HuH-7 (cell line): Measurements from ENCODE around the gene FNDC1.

Source experiments
- DNase-seq: peaks from one replicate; pipeline ENCODE4 v3.0.0; 2011; ENCODE audit warnings: low spot score

The FNDC1 gene

DNA sequence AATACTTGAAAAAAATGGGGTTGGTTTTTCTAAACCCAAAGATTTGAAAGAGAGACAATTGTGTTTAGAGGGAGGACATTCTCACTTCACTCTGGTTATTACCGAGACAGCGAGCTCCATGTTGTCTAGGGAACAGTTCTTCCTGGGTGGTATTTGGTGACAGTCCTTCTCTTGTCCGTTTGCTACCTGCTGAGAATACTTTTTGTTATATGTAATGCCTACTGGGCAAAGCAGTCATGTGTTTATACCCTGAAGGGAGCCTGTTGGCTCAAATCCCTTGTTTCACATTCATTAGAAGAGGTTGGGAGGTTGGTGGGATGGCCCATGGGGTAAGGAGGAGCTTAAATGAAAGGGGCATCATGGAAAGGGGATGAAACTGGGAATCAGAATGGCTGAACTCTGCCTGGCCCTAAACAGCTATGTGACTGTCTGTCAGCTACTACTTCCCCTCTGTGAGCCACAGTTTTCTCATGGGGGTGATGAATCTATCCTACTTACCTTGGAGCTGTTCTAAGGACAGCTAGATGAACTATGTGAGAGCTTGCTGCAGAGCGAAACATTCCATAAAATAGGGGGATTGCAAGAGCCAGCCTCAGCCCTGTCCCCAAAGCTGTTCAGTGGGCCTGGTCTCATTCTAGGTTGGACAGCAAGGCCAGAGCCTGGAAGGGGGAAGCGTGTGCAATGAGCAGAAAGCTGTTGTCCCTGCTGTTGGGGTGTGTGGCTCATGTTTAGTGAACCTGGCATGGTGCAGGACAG is 43.5 kb downstream of the FNDC1 start:
- no peak for DNase-seq

DNA sequence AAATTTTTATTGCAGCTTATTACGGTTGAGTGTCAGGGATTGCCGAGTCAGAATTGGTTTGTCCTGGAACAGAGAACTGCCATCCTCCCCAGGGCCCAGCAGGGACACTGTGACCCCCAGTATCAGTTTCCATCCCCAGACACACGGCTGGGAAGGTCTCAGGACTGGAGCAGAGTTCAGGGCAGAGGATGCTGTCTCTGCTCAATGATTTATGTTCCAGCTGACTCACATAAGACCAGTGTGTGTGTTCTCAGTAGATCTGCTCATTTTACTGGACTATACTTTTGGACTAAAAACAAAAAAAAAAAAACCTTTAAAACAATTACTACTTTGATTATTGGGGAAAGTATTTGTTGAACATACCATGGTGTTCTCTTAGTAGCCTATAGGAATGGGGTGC is 44.2 kb downstream of the FNDC1 start:
- no peak for DNase-seq

GRCh38 chr6:159214281-159214680 is 45.1 kb downstream of the FNDC1 start:
- no peak for DNase-seq

GRCh38 chr6:159217595-159218275 is 48.5 kb downstream of the FNDC1 start:
- peak; percentile 65 for DNase-seq

GRCh38 chr6:159220093-159220492 is 50.9 kb downstream of the FNDC1 start:
- no peak for DNase-seq

GRCh38 chr6:159221486-159222170 is 52.4 kb downstream of the FNDC1 start:
- no peak for DNase-seq

- DNase-seq, result no peak
These were observed 55.3 kb downstream of the FNDC1 start for GRCh38 chr6:159224452-159224851.

DNA sequence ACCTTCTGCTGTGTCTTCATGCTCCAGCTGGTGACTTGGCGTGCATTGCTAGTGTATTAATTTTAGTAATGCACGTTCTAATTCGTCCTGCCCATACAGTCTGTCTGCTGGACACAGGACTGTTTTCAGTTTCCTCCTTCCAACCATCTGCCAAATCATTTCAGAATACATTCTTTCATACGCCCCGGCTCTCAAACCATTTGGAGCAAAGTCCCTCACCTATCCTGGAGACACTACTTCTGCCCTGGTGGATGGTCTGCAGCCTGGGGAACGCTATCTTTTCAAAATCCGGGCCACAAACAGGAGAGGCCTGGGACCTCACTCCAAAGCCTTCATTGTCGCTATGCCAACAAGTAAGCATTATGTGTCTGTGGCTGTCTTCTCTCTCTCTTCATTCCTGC is 60.5 kb downstream of the FNDC1 start:
- no peak for DNase-seq

GRCh38 chr6:159232106-159232645 is 63.0 kb downstream of the FNDC1 start:
- no peak for DNase-seq

DNA sequence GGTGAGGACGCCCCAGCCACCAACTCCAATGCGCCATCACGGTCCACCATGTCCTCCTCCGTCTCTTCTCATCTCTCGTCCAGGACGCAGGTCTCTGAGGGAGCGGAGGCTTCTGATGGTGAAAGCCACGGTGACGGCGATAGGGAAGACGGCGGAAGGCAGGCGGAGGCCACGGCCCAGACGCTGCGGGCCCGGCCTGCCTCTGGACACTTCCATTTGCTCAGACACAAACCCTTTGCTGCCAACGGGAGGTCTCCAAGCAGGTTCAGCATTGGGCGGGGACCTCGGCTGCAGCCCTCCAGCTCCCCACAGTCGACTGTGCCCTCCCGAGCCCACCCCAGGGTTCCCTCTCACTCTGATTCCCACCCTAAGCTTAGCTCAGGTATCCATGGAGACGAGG is 63.6 kb downstream of the FNDC1 start:
- DNase-seq, result no peak

GRCh38 chr6:159233365-159234101 is 64.3 kb downstream of the FNDC1 start:
- DNase-seq, result no peak

DNA sequence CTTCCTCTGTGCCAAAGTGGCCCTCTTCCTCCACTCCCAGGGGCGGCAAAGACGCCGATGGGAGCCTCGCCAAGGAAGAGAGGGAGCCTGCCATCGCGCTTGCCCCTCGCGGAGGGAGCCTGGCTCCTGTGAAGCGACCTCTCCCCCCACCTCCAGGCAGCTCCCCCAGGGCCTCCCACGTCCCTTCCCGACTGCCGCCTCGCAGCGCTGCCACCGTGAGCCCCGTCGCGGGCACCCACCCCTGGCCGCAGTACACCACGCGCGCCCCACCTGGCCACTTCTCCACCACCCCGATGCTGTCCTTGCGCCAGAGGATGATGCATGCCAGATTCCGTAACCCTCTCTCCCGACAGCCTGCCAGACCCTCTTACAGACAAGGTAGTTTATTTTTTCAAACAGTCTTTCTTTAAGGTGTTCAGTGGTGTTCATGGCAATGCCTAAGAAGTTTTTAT is 64.9 kb downstream of the FNDC1 start:
- DNase-seq, result no peak

DNA sequence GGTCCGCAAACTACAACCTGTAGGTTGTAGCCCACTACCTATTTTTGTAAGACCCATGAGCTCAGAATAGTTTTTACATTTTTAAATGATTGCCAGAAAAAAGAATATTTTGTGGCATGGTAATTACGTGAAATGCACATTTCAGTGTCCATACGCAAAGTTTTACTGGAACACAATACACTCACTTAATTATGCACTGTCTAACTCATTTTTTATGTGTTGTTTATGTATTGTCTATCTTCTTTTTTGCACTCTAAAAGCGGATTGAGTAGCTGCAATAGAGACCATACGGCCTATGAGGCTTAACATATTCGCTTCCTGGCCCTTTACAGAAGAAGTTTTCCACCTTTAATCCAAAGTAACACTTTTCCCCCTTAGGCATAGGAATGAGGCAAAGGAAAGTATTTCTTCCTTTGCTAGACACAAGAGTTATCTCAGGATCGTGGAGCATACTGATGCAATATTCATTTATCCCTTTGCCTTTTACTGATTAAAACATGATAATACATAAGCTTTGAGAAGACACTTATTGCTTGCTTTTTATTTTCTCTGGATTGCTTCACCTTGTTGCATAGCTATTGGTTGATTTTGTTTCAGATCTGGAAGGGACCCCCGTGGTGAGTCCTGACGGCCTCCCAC is 69.8 kb downstream of the FNDC1 start:
- no peak for DNase-seq

DNA sequence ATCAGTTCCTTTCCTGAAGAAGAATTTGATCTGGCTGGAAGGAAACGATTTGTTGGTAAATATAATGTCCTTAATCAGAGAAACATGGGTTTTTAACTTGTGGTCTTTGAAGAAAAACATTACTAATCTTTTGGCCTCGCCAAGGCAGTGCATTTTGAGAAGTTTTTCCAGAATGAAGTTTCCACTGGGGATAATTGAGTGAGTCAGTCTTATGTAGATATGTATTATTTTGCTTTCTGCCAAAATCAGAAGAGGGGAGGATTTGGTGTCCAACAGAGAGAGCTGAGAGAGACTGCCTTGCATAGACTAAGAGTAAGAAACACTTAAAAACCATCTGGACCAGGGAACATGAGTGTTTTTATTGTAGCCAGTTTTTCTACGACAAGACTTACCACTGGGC is 79.9 kb downstream of the FNDC1 start:
- DNase-seq, result no peak

DNA sequence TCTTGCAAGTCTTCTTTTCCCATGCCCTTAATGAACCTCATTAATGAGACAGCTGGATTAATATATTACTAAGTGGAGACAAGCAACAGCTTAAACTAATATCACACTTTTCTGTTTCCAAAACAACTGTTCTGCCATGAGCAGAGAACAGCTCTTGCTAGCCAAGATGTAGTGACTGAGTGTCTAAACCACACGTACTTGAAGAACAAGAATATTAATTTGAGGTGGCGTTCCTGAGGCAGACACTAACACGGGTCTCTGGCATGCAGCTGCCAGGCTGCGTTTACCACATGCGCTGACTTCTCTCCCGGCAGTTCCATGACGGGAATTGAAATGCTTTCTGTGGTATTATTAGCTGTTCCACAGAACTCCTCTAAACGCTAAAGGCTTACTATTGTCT is 80.6 kb downstream of the FNDC1 start:
- no peak for DNase-seq

GRCh38 chr6:159250633-159251032 is 81.4 kb downstream of the FNDC1 start:
- DNase-seq, result no peak

GRCh38 chr6:159252955-159253508 is 83.8 kb downstream of the FNDC1 start:
- peak; percentile 73 for DNase-seq

GRCh38 chr6:159254186-159254585 is 85.0 kb downstream of the FNDC1 start:
- no peak for DNase-seq

DNA sequence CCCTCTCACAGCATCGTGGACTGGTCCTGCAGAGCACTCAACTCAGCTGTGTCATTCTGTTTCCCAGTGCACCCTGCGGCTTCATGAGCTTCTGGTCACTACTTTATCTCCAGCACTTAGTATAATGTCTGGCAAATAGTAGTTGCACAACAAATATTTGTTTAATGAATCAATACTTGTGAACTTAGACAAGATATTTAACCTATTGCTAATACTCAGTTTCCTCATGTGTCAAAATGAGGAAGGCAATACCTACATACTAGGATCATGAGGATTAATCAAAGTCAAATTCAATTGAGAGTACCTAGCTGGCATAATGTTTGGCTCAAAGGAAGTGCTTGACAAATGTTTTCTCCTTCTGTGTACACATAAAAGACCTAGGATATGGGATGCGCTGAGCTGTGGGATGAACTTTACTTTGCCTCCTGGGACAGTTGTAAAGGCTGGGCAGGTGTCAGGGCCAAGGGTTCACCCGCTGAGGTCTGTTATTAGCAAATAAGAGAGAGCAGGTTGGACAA is 86.3 kb downstream of the FNDC1 start:
- DNase-seq, result no peak

GRCh38 chr6:159256128-159256527 is 86.9 kb downstream of the FNDC1 start:
- no peak for DNase-seq

DNA sequence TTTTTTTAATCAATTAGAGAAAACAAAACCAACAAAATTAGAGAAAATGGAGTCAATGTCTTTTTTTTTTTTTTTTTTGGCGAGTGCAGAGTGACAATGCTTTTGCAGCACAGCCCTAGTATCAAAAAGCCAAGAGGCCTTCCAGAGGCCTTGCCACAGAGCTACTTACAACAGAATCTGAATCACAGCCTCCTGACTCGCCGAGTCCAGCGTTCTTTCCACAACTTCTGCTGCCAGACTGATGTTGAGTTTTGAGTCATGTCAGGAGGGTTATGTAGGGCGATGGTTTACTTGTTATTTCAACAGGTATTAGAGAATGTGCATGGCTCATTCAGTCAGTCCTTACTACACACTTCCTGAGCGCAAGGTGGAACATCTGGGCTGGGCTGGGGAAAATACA is 88.6 kb downstream of the FNDC1 start:
- DNase-seq, result no peak
